HFF-Myc (cell line): ENCODE measurements around the gene VPS16.

ENCODE experiments used
- DNase-seq: peaks from one replicate; pipeline ENCODE4 v3.0.0-alpha.2; 2011; ENCODE audit warnings: low read depth; ENCODE audit errors: extremely low read depth
- H3K4me3 ChIP-seq: replicated peaks from 2 replicates; pipeline ENCODE4 v1.5.1; 2011; ENCODE audit warnings: low read depth, mild to moderate bottlenecking, control low read depth, low read length
- CTCF ChIP-seq: IDR thresholded peaks from 2 replicates; pipeline ENCODE4 v1.5.1; 2012; ENCODE audit warnings: mild to moderate bottlenecking, low read depth, low read length, control low read depth; ENCODE audit errors: missing control alignments

Gene VPS16

GRCh38 chr20:2911200-2911599 lies 70.7 kb downstream of the VPS16 start:
- TF ChIP-seq CTCF = no peak
- H3K4me3 ChIP-seq = no peak overlapping the region
- no peak for DNase-seq

GRCh38 chr20:2914160-2914559 lies 73.6 kb downstream of the VPS16 start:
- no peak overlapping the region for H3K4me3 ChIP-seq
- no peak for DNase-seq
- peak; percentile 6 for TF ChIP-seq CTCF
